ENCODE data around the gene ZKSCAN8.

DNA sequence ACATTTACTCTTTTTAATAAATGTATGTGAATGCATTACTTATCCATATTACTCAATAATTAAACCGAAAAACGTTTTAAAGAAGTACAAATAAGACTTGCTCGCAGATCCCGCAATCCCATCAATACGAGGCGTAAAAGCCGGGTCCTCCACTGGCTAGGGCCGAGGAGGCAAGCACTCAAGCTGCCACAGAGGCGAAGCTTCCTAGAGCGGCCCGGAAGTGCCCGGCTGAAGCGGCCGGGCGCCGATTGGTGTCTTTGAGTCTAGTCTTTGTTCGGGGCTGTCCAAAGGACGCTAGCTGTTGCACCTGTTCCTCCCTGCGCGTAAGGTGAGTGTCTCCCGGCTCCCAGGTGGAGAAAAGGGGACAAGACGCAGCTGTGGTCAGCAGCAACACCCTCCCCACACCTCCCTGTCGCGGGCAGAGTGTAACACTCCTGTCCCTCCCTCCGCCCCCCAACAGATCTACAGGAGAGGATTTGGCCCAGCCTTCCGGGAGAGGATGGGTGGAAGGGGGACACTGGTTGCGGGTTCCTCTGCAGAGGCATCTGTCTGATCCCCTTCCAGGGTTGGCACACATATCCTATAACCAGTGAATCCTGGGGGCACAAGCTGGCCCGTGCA, 17.2 kb upstream of the ZKSCAN8 start, which contains the start of gene ZSCAN16:
- TF ChIP-seq, protein P1, sequence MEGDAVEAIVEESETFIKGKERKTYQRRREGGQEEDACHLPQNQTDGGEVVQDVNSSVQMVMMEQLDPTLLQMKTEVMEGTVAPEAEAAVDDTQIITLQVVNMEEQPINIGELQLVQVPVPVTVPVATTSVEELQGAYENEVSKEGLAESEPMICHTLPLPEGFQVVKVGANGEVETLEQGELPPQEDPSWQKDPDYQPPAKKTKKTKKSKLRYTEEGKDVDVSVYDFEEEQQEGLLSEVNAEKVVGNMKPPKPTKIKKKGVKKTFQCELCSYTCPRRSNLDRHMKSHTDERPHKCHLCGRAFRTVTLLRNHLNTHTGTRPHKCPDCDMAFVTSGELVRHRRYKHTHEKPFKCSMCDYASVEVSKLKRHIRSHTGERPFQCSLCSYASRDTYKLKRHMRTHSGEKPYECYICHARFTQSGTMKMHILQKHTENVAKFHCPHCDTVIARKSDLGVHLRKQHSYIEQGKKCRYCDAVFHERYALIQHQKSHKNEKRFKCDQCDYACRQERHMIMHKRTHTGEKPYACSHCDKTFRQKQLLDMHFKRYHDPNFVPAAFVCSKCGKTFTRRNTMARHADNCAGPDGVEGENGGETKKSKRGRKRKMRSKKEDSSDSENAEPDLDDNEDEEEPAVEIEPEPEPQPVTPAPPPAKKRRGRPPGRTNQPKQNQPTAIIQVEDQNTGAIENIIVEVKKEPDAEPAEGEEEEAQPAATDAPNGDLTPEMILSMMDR (IDR thresholded peaks at IDR 0.05; ENCODE audit: low read depth, low read length, poor library complexity, severe bottlenecking): no peak
- no peak for TF ChIP-seq EZH2phosphoT487 (IDR thresholded peaks at IDR 0.05; ENCODE audit: borderline replicate concordance, low read length)

Data from DOHH2 (cell line).